Activated T-helper 17 cell treated with anti-CD3 and anti-CD28 coated beads, Interleukin-2, amount 50 U/mL, for 72 hours (primary cell): Measurements from ENCODE around the gene PPM1M. TPM values are rescaled to one million over a fixed set of nuclear protein-coding genes. Genes with fewer than 3 reads are reported as not detected.
A peak's percentile ranks its signal among the peaks of the same experiment; 100 is the strongest.

ENCODE experiments used
- ATAC-seq: fragments of 150-1000 bp; cut with Tn5 transposase; replicated peaks from 2 replicates; pipeline ENCODE4 v1.10.0; 2021; ENCODE audit warnings: mild to moderate bottlenecking, moderate library complexity
- H3K27ac Mint-ChIP-seq: one replicate; pipeline ENCODE4 v1.8.0; 2022; ENCODE audit warnings: mixed read lengths
- H3K27me3 Mint-ChIP-seq: one replicate; pipeline ENCODE4 v1.8.0; 2022; ENCODE audit warnings: mixed read lengths
- H3K36me3 Mint-ChIP-seq: one replicate; pipeline ENCODE4 v1.8.0; 2022; ENCODE audit warnings: low read depth, mild to moderate bottlenecking, mixed read lengths
- H3K4me1 Mint-ChIP-seq: one replicate; pipeline ENCODE4 v1.8.0; 2022; ENCODE audit warnings: mixed read lengths
- H3K4me3 Mint-ChIP-seq: one replicate; pipeline ENCODE4 v1.8.0; 2022; ENCODE audit warnings: mild to moderate bottlenecking, mixed read lengths
- H3K9me3 Mint-ChIP-seq: one replicate; pipeline ENCODE4 v1.8.0; 2022; ENCODE audit warnings: mixed read lengths
- total RNA-seq, 2 donors: library from RNA; stranded (reverse); gene quantifications; one replicate each; pipeline ENCODE4 v1.2.3, GENCODE V29; 2022

PPM1M gene
- total RNA-seq, 2 donors from 2014 or later: 84.6 to 112 TPM

- peak; percentile 5 for ATAC-seq
- peaks cover 60% of the 10 kb centered on the region for H3K36me3 Mint-ChIP-seq
- no peaks in the 10 kb centered on the region for H3K9me3 Mint-ChIP-seq
- H3K27ac Mint-ChIP-seq: peak overlapping the region; percentile 90
- peak overlapping the region; percentile 96 for H3K4me3 Mint-ChIP-seq
- peaks cover 34% of the 10 kb centered on the region for H3K4me1 Mint-ChIP-seq
- H3K27me3 Mint-ChIP-seq: no peaks in the 10 kb centered on the region
Observed at GRCh38 chr3:52240886-52241370, 4.6 kb upstream of the PPM1M start.

DNA sequence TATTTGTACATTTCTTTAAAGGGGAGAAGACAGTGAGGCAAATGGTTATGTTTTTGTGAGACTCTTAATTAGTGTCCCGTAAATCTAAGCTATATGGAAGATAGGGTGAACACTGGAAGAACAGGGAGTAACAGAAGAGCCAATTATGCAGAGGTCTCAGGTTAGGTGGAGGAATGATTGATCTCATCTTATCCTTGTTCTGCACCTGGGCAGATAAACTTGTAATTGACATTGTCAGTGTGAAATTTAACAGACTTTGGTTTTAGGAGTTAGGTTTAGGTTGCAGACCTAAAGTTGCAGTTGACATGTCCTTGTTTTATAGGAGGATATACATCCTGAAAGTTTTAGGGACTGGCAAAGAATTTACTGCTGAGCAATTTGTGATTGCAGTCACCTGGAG, 3.5 kb upstream of the PPM1M start:
- Mint-ChIP-seq H3K36me3 (peaks cover 64% of the 10 kb centered on the region), H3K9me3 (no peaks in the 10 kb centered on the region), H3K27me3 (no peaks in the 10 kb centered on the region), H3K4me3 (peak overlapping the region; percentile 96), H3K4me1 (peaks cover 37% of the 10 kb centered on the region), H3K27ac (peak overlapping the region; percentile 58)
- no peak for ATAC-seq

- peaks cover 74% of the 10 kb centered on the region for H3K36me3 Mint-ChIP-seq
- H3K4me3 Mint-ChIP-seq: peak overlapping the region; percentile 97
- peak overlapping the region; percentile 97 for H3K27ac Mint-ChIP-seq
- ATAC-seq: peak; percentile 58
- no peaks in the 10 kb centered on the region for H3K27me3 Mint-ChIP-seq
- no peaks in the 10 kb centered on the region for H3K9me3 Mint-ChIP-seq
- peaks cover 52% of the 10 kb centered on the region for H3K4me1 Mint-ChIP-seq
Observed at GRCh38 chr3:52243791-52244628, 1.5 kb upstream of the PPM1M start.

DNA sequence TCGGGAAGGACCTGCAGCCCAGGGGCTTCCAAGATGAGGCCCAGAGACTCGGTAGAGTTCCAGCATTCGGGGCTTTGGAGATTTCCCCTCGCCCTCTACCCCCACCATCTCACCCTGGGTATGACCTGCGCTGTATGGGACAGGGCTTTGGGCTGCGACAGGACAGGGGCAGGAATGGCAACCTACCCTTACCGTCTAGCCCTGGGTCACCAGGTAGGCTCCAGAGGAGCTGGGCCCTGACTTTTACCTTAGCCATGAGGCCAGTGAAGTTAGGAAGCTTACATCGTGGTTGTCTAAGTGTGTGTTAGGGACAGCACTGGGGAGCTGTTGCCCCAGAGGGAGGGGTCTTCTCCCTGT, 683 bp downstream of the PPM1M start:
- Mint-ChIP-seq H3K4me3 (peak overlapping the region; percentile 97), H3K4me1 (peaks cover 49% of the 10 kb centered on the region), H3K27me3 (no peaks in the 10 kb centered on the region), H3K27ac (peak overlapping the region; percentile 92), H3K36me3 (peaks cover 76% of the 10 kb centered on the region), H3K9me3 (no peaks in the 10 kb centered on the region)
- peak; percentile 10 for ATAC-seq

DNA sequence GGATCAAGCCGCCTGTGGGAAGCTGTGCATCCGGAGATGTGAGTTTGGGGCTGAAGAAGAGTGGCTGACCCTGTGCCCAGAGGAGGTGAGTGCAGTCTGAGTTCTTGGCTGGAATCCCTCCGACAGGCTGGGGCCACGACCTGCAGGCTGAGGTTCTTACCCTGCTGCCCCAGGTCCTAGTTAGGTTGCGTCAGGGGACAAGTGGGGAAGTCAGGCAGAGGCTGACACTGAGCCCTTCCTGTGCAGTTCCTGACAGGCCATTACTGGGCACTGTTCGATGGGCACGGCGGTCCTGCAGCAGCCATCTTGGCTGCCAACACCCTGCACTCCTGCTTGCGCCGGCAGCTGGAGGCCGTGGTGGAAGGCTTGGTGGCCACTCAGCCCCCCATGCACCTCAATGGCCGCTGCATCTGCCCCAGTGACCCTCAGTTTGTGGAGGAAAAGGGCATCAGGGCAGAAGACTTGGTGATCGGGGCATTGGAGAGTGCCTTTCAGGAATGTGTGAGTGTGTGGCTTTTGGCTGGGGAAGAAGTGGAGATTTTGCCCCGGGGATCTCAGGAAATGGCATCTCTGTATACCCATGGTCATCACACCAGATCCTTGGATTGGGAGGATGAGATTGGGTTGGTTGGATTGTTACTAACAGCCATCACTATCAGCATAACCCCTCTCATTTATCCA, 1.3 kb downstream of the PPM1M start:
- no peaks in the 10 kb centered on the region for H3K9me3 Mint-ChIP-seq
- H3K4me1 Mint-ChIP-seq: peaks cover 46% of the 10 kb centered on the region
- peak overlapping the region; percentile 97 for H3K4me3 Mint-ChIP-seq
- peak; percentile 10 for ATAC-seq
- peaks cover 78% of the 10 kb centered on the region for H3K36me3 Mint-ChIP-seq
- peak overlapping the region; percentile 92 for H3K27ac Mint-ChIP-seq
- H3K27me3 Mint-ChIP-seq: no peaks in the 10 kb centered on the region

- no peak for ATAC-seq
- peak overlapping the region; percentile 97 for H3K4me3 Mint-ChIP-seq
- H3K36me3 Mint-ChIP-seq: peaks cover 83% of the 10 kb centered on the region
- H3K4me1 Mint-ChIP-seq: peaks cover 44% of the 10 kb centered on the region
- H3K27ac Mint-ChIP-seq: peak overlapping the region; percentile 92
- no peaks in the 10 kb centered on the region for H3K9me3 Mint-ChIP-seq
- H3K27me3 Mint-ChIP-seq: no peaks in the 10 kb centered on the region
Observed at GRCh38 chr3:52247409-52248164, 2.0 kb downstream of the PPM1M start.

DNA sequence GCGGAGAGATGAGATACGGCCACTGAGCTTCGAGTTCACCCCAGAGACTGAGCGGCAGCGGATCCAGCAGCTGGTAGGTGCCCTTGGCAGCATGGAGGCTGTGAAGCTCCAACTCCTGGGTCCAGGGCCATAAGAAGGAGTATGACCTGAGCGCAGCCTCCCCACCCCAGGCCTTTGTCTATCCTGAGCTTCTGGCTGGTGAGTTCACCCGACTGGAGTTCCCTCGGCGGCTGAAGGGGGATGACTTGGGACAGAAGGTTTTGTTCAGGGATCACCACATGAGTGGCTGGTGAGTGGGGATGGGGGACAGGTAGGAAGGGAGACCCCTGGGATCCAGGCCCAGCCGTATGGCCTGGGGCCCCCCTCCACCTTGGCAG, 2.6 kb downstream of the PPM1M start:
- H3K36me3 Mint-ChIP-seq: peaks cover 88% of the 10 kb centered on the region
- no peaks in the 10 kb centered on the region for H3K27me3 Mint-ChIP-seq
- no peaks in the 10 kb centered on the region for H3K9me3 Mint-ChIP-seq
- H3K4me1 Mint-ChIP-seq: peaks cover 50% of the 10 kb centered on the region
- ATAC-seq: no peak
- H3K4me3 Mint-ChIP-seq: peak overlapping the region; percentile 97
- H3K27ac Mint-ChIP-seq: peak overlapping the region; percentile 92

- H3K27ac Mint-ChIP-seq: peak overlapping the region; percentile 92
- H3K27me3 Mint-ChIP-seq: no peaks in the 10 kb centered on the region
- H3K4me1 Mint-ChIP-seq: peaks cover 51% of the 10 kb centered on the region
- no peaks in the 10 kb centered on the region for H3K9me3 Mint-ChIP-seq
- ATAC-seq: no peak
- H3K4me3 Mint-ChIP-seq: peak overlapping the region; percentile 97
- H3K36me3 Mint-ChIP-seq: peaks cover 95% of the 10 kb centered on the region
Observed at GRCh38 chr3:52248816-52249547, 3.4 kb downstream of the PPM1M start.

DNA sequence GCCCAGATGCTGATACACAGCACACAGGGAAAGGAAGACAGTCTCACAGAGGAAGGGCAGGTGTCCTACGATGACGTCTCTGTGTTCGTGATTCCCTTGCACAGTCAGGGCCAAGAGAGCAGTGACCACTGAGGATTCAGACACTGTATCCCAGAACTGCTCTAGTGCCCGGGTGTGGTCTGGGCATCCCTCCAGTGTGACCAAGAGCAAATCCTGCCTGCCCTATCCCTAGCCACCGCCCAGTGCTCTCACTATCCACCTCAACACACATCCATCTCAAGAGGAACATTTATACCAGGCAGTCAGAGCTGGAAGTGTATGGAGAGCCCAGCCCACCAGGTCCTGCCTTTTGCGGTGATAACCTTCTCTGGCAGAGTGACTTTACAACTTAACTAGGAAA, 4.1 kb downstream of the PPM1M start:
- peak overlapping the region; percentile 92 for H3K27ac Mint-ChIP-seq
- no peak for ATAC-seq
- H3K4me3 Mint-ChIP-seq: peak overlapping the region; percentile 97
- no peaks in the 10 kb centered on the region for H3K9me3 Mint-ChIP-seq
- H3K36me3 Mint-ChIP-seq: peaks cover 95% of the 10 kb centered on the region
- no peaks in the 10 kb centered on the region for H3K27me3 Mint-ChIP-seq
- peaks cover 54% of the 10 kb centered on the region for H3K4me1 Mint-ChIP-seq

GRCh38 chr3:52250122-52250521, 4.6 kb downstream of the PPM1M start:
- Mint-ChIP-seq H3K4me1 (peaks cover 55% of the 10 kb centered on the region), H3K4me3 (peak overlapping the region; percentile 97), H3K36me3 (peaks cover 95% of the 10 kb centered on the region), H3K9me3 (no peaks in the 10 kb centered on the region), H3K27me3 (no peaks in the 10 kb centered on the region), H3K27ac (peak overlapping the region; percentile 92)
- ATAC-seq: no peak

DNA sequence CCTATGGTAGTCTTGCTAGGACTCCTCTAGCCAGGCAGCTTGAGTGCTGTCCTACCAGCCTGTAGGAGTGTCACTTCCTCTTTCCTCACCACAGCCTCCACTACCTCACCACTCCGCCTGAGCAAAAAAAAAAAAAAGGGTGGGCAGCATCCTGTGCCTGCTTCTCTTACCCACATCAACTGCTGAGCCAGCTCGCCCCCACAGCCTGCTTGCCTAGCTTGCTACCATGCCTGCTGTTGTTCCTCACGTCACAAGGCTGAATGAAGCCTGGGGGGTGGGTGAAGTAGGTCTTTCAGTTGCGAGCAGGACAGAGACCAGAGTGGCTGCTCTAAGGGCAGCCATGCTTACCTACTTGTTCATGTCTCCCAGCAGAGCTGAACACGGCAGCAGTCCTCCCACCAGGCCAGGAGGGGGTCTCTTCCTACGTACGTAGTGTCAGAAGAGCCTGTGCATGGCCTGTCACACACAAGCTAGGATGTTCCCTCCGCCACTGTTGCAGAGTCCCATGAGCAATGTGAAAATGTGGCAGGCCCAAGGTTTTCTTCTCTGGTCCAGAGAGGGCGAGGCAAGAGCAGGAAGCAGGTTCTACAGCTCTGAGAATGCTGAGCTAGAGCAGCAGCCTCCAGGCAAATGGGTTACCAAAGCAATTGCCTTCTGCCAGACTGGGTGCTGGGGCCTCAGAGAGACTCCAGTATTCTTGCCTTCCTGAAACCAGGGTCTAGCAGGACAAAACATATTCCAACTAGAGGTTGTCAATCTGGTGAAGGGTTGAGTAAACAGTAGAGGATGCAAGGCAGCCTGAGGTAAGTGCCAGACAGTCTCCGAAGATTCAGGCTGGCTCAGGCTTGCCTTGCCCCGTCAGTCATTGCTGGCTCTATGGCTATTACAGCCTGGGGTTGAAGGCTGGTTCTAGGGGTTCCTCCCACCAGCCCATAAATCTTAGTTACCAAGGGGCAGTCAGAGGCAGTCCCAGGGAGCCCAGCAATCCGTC, 8.1 kb downstream of the PPM1M start:
- Mint-ChIP-seq H3K4me3 (peak overlapping the region; percentile 83), H3K36me3 (peaks cover 100% of the 10 kb centered on the region), H3K4me1 (peaks cover 67% of the 10 kb centered on the region), H3K27me3 (no peaks in the 10 kb centered on the region), H3K9me3 (no peaks in the 10 kb centered on the region), H3K27ac (peak overlapping the region; percentile 90)
- peak; percentile 95 for ATAC-seq

GRCh38 chr3:52254608-52255007, 9.0 kb downstream of the PPM1M start:
- Mint-ChIP-seq H3K27me3 (no peaks in the 10 kb centered on the region), H3K27ac (peak overlapping the region; percentile 74), H3K4me1 (peaks cover 72% of the 10 kb centered on the region), H3K9me3 (no peaks in the 10 kb centered on the region), H3K36me3 (peaks cover 100% of the 10 kb centered on the region), H3K4me3 (peak overlapping the region; percentile 83)
- ATAC-seq: no peak

- peaks cover 100% of the 10 kb centered on the region for H3K36me3 Mint-ChIP-seq
- ATAC-seq: no peak
- H3K27ac Mint-ChIP-seq: peak overlapping the region; percentile 74
- H3K27me3 Mint-ChIP-seq: no peaks in the 10 kb centered on the region
- H3K9me3 Mint-ChIP-seq: no peaks in the 10 kb centered on the region
- peaks cover 68% of the 10 kb centered on the region for H3K4me1 Mint-ChIP-seq
- H3K4me3 Mint-ChIP-seq: no peak overlapping the region
Observed at GRCh38 chr3:52256159-52256558, 10.6 kb downstream of the PPM1M start.
